GM21786 (cell line): ENCODE results near the gene ZFYVE21.

Experiments
- ATAC-seq: cut with Tn5 transposase; IDR thresholded peaks from one replicate; pipeline ENCODE4 v1.9.1; 2021; ENCODE audit not compliant: unreplicated experiment

Gene ZFYVE21

GRCh38 chr14:103721334-103722120 lies 5.9 kb downstream of the ZFYVE21 start:
- ATAC-seq = no peak

- ATAC-seq = no peak
Measured at GRCh38 chr14:103723748-103724081, 8.1 kb downstream of the ZFYVE21 start.

- no peak for ATAC-seq
Measured at GRCh38 chr14:103724116-103724515, 8.5 kb downstream of the ZFYVE21 start.

- ATAC-seq = no peak
Measured at GRCh38 chr14:103725001-103725682, 9.5 kb downstream of the ZFYVE21 start.

DNA sequence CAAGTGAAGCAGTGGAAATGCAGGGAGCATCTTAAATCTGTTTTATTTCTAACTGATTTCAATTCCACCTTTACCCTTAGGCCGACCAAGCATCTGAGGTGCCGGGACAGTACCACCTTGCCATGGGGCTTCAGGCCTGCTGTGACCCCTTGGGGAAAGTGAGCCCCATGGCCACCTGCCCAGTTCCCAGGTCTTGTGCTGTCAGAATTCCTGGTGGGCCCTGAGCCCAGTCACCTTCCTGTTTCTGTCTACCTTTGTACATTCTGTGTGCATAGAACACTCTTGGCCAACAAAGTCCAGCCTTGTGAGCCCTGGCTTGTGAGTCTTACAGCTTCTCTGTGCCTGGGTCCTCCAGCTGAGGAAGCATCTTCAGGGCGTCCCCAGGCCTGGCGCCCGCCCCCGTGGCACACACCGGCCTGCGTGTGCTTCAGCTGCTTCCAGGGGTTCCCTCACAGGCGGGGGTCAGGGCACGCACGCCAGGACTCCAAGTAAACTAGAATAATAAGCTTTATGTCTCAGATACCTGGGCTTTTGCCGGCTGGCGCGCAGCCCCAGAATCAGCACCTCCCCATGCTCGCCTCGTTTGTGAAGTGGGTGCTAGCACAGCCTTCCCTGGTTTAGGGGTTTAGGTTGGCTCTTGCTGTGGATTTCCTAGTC lies 10.3 kb downstream of the ZFYVE21 start:
- no peak for ATAC-seq

- no peak for ATAC-seq
Measured at GRCh38 chr14:103726474-103726873, 10.9 kb downstream of the ZFYVE21 start.

- no peak for ATAC-seq
Measured at GRCh38 chr14:103727313-103727980, 11.8 kb downstream of the ZFYVE21 start.

DNA sequence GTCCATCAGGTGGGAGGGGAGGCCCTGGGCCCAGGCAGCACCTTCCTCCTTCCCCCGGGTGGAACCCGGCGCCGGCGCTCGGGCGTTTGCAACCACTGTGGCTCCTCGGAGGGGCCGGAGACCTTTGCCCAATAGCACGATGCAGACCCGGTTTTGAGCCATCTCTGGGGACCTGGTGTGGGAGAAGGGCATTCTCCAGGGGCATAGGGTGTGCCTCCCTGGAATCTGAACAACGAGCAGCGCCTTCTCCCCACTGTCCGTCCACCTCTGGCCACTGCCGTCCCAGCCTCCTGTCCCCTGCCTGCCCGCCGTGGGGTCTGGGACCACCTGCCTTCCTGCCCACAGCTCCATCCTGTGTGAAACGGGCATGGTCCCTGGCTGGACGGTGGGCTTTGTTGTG lies 12.5 kb downstream of the ZFYVE21 start:
- no peak for ATAC-seq

DNA sequence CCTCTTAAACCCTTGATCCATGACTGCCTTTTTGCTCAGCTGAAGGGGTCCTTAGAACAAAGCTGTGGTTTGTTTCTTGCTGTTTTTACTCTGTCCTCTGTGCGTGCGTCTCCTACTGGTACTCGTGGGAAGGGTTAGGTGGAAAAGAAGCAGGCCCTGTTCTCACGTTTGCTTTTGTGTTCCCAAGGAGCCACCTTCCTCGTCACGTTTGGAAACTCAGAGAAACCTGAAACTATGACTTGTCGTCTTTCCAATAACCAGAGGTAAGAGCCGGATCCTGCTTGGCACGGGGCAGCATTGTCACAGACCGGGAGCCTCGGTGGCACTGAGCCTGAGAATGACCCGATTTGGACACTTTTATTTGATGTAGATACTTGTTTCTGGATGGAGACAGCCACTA lies 13.1 kb downstream of the ZFYVE21 start:
- ATAC-seq = no peak

DNA sequence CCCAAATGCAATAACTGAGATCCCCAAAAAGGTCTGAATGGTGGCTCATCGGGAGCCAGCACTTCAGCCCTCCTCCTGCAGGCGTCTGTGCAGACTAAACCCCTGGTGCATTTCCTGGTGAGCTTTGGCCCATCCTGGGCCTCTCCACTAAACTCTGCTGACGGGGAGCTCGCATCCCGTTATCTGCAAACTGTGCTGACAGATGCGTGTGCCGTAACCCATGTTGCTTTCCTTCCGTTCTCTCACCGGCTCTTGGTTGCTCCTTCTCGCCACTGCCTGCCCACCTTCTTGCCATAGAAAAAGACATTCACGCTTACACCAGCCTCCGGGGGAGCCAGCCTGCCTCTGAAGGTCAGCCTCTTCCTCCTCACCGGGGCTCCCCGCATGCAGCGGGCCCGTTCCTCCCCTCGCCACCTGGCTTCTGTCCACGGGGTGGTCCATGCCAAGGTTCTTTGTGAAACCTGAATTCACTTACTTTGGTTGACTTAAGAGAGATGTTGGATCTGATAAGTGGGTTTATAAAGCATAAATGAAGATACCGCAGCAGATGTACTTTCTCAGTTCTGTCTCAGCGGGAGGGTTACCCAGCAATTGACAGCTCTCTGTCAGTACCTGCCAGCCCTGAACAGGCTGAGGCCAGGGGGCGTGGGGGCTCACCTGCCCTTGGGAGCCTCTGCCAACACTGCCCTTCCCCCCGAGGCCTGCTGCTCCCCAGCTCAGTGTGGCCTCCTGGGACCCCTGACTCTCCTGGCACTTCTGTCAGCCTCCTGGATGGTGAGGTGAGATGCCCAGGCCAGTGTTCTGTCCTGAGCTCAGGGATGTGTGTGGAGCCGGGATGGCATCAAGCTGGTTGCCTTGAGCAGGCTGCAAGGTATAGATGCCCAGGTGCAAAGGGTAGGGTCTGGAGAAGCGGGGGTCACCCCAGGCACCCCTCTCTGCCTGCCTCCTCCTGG lies 14.2 kb downstream of the ZFYVE21 start:
- no peak for ATAC-seq

DNA sequence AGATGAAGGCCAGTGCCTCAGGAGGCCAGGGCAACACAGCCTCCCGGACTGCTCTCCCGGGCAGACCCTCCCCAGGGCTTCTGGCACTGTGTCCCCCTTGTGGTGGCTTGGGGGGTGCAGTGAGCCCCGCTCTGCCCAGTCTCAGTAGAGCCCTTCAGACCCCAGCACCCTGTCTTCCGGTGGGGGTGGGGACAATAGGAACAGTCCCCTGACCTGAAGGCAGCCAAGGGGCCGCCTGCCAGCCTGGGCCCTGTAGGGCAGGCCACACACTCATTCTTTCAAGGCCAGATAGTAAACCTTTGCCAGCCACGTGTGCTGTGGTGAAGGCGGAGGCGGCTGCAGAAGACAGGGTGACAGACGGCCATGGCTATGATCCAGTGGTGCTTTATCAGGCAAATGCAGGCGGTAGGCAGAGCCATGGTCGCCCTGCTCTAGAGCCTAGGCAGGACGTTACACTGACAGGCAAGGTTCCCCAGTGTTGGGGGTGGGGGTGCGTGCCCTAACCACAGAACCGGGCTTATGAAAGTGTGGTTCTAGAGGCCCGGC lies 15.0 kb downstream of the ZFYVE21 start:
- ATAC-seq = no peak

DNA sequence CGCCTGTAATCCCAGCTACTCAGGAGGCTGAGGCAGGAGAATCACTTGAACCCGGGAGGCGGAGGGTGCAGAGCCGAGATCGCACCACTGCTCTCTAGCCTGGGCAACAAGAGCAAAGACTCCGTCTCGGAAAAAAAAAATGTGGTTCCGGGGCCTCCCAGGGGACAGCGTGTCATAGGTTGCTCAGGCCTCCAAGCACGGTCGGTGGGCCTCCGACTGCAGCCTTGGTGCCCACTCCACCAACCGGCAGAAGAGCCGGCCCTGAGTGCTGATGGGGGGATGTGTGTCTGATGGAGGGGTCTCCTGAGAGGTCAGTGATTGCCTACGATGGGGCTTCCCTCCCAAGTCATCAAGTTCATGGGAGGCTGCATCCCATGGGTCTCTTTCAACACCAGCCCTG lies 15.9 kb downstream of the ZFYVE21 start:
- no peak for ATAC-seq

- no peak for ATAC-seq
Measured at GRCh38 chr14:103731916-103732867, 16.6 kb downstream of the ZFYVE21 start.

DNA sequence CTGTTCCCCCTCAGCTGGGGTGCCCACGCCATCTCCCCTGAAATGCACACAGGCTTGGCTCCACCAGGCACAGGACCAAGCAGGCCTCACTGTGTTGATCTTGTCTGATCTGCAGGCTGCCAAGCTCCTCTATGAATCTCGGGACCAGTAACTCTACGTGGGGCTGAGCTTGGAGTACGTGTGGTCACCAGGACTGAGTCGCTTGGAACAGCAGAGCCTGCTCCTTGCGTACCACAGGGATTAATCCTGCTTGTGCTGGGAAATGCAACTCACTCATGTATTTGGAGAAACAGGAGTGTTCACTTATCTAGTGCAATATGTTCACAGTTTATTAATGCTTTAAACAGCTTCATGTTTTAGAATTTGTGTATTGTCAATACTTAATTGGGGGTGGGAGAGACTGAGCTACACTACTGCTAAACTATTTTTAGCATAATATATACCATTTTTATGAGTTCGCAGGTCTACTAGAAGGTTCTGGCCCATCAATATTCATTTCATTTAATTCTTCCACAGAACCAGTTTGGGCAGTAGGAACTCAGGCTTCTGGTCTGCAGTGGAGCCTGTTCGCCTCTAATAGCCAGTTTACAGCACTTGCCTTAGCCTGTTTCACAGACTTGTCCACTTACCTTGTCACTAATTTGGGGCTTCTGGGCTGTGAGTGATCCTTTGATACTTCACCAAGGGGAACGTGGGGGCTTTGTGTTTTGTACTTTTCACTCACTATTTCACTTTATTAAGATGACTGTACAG lies 17.4 kb downstream of the ZFYVE21 start:
- ATAC-seq = no peak

DNA sequence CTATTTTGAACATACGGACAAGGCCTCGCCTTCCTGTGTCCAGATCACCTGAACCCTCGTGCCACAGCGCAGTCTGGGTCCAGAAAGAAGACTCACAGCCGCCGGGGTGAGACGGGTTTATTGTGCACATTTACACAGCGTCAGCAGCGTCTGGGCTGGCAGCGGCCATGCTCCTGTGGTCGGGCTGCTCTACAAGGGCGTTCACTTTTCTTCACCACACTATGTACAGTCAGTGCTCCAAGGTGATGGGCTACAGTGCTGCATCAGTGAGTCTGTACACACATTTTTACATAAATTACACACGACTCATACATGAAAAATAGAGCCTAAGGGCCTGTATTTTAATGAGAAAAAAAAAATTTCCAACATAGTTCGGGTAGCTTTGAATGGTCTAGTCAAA lies 18.0 kb downstream of the ZFYVE21 start:
- ATAC-seq = no peak

- no peak for ATAC-seq
Measured at GRCh38 chr14:103734081-103734888, 18.7 kb downstream of the ZFYVE21 start.

GRCh38 chr14:103735022-103735421 lies 19.4 kb downstream of the ZFYVE21 start:
- no peak for ATAC-seq

- ATAC-seq = no peak
Measured at GRCh38 chr14:103735439-103735814, 19.8 kb downstream of the ZFYVE21 start.
